Measurements from ENCODE around the gene C12orf76.

DNA sequence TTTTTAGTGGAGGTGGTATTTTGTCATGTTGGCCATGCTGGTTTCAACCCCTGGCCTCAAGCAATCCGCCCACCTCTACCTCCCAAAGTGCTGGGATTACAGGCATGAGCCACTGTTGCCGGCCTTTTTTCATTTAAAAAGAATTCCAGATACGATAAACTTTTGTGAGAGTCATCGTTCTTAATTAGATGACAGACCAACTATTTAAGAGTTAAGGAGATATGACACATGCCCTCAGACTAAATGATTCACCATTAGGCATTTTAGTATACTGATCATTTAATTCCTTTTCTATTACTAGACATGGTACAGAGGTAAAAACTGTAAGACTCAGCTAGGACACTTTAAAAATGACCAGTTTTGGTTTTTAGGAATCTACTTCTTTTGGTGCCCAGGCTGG lies 46.7 kb downstream of the C12orf76 start:
- TF ChIP-seq, protein P1, sequence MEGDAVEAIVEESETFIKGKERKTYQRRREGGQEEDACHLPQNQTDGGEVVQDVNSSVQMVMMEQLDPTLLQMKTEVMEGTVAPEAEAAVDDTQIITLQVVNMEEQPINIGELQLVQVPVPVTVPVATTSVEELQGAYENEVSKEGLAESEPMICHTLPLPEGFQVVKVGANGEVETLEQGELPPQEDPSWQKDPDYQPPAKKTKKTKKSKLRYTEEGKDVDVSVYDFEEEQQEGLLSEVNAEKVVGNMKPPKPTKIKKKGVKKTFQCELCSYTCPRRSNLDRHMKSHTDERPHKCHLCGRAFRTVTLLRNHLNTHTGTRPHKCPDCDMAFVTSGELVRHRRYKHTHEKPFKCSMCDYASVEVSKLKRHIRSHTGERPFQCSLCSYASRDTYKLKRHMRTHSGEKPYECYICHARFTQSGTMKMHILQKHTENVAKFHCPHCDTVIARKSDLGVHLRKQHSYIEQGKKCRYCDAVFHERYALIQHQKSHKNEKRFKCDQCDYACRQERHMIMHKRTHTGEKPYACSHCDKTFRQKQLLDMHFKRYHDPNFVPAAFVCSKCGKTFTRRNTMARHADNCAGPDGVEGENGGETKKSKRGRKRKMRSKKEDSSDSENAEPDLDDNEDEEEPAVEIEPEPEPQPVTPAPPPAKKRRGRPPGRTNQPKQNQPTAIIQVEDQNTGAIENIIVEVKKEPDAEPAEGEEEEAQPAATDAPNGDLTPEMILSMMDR (IDR thresholded peaks at IDR 0.05; ENCODE audit: low read length), result no peak
- TF ChIP-seq EZH2 (optimal IDR thresholded peaks at IDR 0.05; ENCODE audit: low read depth, low read length) (no peak), EZH2phosphoT487 (IDR thresholded peaks at IDR 0.05; ENCODE audit: low read length) (no peak)
